ENCODE results near the gene PRSS38.
"Not testable (repeated sequence)": the region's sequence is repeated elsewhere in the genome, so short reads cannot be mapped to it uniquely, and the experiment has no call there.

The PRSS38 gene

GRCh38 chr1:227846265-227846858 lies 30.9 kb downstream of the PRSS38 start:
- no peak for DNase-seq

- DNase-seq, result not testable (repeated sequence)
Measured at GRCh38 chr1:227847046-227847445, 31.6 kb downstream of the PRSS38 start.

GRCh38 chr1:227848430-227848932 lies 33.0 kb downstream of the PRSS38 start:
- no peak for DNase-seq

DNA sequence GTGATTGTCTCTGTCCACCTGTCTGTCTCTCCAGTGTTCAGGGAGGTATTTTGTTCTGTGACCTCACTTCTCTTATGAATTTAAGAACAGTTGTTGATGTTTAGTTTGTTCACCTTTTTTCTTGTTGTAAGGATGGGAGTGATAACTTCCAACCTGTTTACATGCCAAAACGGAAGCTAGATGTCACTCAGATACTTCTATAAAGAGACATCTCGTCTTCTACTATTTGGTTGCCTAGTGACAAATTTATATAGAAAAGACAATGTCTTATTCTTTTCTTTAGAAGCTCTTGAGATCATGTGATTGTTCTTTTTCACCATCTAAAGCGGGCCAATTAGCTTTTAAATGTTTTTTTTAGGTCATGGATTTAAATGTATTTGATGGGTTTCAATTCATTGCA lies 33.8 kb downstream of the PRSS38 start:
- DNase-seq, result no peak

- DNase-seq, result no peak
Measured at GRCh38 chr1:227854189-227854588, 38.7 kb downstream of the PRSS38 start.

DNA sequence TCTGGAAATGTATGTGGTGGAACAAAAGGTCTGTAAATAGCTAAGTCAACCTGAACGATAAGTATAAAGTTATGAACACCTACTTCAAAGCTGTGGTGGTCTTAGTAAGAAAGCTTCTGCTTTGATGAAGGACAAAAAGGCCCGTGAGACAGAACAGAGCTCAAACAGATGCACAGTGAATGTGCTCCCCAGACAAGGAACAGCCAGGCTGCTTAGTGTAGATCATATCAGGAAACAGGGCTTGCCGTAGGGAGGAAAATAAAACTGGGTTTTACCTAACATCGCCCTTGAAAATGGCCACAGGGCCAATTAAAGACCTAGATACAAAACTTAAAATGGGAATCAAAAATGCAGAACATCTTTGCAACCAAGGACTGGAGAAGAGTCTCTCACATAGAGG lies 40.2 kb downstream of the PRSS38 start:
- no peak for DNase-seq

DNA sequence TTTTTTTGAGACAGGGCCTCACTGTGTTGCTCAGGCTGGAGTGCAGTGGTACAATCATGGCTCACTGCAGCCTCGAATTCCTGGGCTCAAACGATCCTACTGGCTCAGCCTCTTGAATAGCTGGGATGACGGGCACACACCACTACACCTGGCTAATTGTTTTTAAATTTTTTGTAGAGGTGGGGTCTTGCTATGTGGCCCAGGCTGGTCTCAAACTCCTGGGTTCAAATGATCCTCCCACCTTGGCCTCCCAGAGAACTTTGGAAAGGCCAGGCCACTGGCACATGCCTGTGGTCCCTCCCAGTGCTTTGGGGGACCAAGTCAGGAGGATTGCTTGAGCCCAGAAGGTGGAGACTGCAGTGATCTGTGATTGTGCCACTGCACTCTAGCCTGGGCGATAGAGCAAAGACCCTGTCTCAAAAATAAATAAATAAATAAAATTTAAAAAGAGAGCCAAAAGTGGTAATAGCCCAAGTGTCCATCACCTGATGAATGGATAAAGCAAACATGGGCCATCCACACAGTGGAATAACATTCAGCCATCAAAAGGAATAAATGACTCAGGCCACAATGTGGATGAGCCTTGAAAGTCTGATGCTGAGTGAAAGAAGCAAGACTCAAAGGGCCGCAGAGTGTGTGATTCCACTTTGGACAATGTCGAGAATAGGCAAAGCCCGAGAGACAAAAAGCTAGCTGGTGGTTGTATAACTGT lies 40.8 kb downstream of the PRSS38 start:
- no peak for DNase-seq

DNA sequence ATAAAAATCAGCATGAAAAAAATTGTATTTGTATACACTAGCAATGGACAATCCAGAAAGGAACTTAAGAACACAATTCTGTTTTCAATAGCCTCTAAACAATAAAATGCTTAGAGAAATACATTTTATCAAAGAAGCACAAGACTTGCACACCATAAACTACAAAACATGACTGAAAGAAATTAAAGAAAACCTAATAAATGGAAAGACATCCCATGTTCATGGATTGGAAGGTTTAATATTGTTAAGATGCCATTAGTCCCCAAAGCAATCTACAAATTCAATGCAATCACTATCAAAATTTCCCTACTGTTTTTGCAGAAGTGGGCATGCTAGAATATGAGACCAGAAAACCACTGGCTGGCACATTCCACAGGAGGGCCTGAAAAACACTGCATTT lies 49.4 kb downstream of the PRSS38 start:
- DNase-seq, result no peak

DNA sequence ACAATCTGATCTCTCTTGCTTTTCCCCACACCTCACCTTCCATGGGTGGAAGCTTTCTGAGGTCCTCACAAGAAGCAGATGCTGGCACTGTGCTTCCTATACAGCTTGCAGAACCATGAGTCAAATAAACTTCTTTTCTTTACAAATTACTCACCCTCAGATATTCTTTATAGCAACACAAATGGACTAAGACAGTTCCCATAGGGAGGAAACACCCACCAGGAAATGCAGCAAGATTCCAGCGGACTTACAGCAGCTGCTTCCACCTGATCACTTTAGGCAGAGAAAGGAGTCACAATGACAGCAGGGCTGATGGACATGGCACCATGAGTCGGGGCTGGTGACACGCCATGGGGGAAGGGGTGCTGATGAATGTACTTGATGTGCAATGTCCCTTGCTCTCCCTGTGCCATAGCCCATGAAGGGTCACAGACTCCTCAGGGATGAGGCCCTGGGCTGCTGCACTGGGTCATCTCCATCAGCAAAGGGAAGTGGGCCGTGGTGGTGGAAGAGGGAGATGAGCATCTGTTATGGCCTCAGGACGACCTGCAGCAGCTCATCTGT lies 53.9 kb downstream of the PRSS38 start:
- no peak for DNase-seq

DNA sequence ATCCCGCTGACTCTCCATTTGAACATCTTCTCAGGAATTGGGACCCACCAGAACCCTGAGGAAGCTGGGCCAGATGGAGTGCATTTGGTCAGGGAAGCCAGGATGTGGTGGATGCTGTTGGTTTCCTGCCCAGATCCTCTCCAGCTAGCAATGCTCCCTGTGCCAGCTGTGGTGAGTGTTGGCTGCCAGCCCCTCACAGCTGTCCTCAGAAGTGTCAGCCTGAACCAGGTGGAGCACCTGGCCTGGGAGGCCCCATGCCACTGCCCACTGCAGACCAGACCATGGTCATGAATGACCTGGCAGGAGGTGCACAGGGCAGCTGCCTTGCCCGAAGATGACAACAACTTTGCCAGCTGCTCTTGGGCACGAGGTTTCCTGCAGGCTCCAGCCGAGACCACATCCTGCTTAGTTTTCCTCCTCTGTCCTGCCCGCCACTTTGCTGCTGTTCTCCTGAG lies 54.4 kb downstream of the PRSS38 start:
- no peak for DNase-seq

DNA sequence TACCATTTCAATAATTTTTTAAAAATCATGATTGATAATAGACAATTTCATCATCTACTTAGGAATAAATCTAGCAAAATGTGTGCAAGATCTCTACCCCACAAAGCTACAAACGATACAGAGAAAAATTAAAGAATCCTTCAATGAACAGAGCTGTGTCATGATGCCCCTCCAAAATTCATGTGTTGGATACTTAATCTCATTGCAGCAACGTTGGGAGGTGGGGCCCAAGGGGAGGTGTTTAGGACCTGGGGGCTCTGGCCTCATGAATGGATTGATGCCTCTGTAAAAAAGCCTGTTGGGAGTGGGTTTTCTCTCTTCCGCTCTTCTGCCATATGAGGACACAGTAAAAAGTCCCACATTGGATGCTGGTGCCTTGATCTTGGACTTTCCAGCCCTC lies 54.9 kb downstream of the PRSS38 start:
- no peak for DNase-seq

GRCh38 chr1:227871892-227872291 lies 56.4 kb downstream of the PRSS38 start:
- not testable (repeated sequence) for DNase-seq

- DNase-seq, result not testable (repeated sequence)
Measured at GRCh38 chr1:227877810-227878209, 62.3 kb downstream of the PRSS38 start.

GRCh38 chr1:227880342-227880924 lies 65.0 kb downstream of the PRSS38 start:
- DNase-seq, result no peak

GRCh38 chr1:227883073-227883520 lies 67.6 kb downstream of the PRSS38 start:
- no peak for DNase-seq

GRCh38 chr1:227883641-227884301 lies 68.3 kb downstream of the PRSS38 start:
- no peak for DNase-seq

GRCh38 chr1:227884370-227885134 lies 69.1 kb downstream of the PRSS38 start:
- no peak for DNase-seq

- DNase-seq, result no peak
Measured at GRCh38 chr1:227885135-227885647, 69.7 kb downstream of the PRSS38 start.

GRCh38 chr1:227885648-227886502 lies 70.4 kb downstream of the PRSS38 start:
- DNase-seq, result no peak

DNA sequence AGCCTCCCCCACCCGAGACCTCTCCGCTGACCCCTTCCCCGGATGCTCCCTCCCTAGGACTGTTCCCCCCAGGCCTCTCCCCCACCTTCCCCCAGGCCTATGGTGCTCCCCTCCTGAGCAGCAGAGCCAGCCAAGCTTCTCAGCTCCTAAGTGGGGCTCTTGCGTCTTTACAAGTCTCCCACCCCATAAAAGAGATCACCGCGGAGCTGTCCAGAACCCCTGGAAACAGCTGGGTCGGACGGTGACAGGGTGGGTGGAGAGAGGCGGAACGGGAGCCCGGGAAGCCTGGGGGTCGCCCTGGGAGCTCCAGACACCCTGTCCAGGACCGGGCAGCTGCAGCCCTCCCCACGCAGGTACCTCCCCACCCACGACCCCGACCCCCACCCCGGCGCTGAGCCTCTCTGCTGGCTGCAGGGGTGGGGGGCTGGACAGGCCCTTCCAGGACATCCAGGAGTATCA lies 71.1 kb downstream of the PRSS38 start:
- no peak for DNase-seq
